Skin epidermis (tissue), 12 donors: ENCODE data around the gene JAKMIP1.
A peak's percentile ranks its signal among the peaks of the same experiment; 100 is the strongest.

ENCODE experiments used
- H3K27ac ChIP-seq, 21 experiments: fragments of 200-600 bp; sonication (generic) in 11 of 21; one replicate each; pipeline ENCODE4 v1.5.0; 2020; ENCODE audit warnings: mild to moderate bottlenecking in 3 of 21, inconsistent platforms in 2 of 21, moderate library complexity in 2 of 21
- H3K4me3 ChIP-seq, 7 experiments: fragments of 200-600 bp; sonication (generic) in 2 of 7; one replicate each; pipeline ENCODE4 v1.5.0; 2020; ENCODE audit warnings: inconsistent platforms in 2 of 7, mild to moderate bottlenecking in 2 of 7, moderate library complexity in 1 of 7

Gene JAKMIP1

DNA sequence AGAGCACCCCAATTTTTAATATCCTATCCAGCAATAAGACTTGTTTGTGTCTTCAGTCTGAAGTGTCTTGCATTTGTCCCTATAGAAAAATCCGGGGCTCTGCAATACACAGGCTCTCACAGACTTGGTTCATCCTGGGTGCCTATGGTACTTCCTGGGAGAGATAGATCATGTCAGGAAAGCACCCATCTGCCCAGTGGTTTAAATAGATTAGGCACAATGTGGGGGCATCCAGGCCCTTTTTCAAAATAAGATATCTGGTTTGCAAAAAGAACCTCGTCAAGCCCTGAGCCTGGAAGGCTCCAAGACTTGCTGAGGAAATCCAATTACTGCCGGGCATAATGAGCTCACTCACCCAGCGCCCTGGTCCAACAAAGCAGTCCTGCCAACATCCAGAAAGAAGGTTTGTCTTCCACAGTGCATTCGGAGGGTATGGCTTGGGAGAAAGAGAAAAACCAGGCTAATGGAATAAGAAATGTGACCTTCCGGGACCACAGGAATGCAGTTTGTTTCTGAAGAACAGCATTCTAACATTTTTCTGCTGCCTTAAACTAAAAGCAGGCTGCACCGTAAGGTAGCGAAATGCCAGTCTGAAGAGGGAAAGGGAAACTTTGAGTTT, 11.6 kb downstream of the JAKMIP1 start:
- H3K27ac ChIP-seq = no peak overlapping the region
- no peak overlapping the region for H3K4me3 ChIP-seq

DNA sequence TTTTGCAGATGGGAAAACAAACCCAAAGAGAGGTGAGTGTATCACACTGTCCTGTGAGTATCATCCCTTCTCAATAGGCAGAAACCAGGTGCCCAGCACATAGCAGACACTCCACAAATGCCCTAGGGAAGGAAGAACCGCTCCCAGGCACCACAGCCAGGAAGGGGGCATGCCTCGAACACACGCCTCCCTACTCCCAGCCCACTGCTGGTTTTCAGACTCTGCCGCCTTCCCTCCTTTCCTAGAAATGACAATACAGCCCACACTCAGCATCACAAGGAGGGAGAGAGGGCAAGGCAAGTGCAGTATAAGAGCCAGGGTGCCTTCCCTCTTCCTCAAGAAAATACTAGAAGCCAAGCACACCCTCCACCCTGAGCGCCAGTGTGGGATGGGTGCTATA, 16.2 kb downstream of the JAKMIP1 start:
- H3K4me3 ChIP-seq = no peak overlapping the region
- peak overlapping the region in 3 of 21 experiments; percentile 11 to 61 (median 29) for H3K27ac ChIP-seq

DNA sequence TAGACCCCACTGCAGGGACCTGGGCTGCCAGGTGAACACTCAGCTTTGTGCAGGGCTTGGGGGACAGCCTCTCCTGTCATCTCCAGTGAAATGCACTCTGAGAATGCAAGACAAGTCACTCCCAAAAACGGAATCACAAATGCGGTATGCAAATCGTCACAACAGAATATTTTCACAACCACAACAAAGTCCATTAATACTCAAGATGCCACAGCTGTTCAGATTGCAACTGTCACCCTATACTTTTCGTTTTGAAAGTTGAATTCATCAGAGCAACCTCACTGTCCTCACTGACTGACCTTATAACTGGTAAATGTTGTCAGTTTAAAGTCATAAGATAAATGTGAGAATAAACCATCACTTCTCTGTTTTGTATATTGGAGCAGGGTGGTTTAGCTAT, 16.6 kb downstream of the JAKMIP1 start:
- H3K27ac ChIP-seq = peak overlapping the region in 4 of 21 experiments; percentile 29 to 61 (median 38)

DNA sequence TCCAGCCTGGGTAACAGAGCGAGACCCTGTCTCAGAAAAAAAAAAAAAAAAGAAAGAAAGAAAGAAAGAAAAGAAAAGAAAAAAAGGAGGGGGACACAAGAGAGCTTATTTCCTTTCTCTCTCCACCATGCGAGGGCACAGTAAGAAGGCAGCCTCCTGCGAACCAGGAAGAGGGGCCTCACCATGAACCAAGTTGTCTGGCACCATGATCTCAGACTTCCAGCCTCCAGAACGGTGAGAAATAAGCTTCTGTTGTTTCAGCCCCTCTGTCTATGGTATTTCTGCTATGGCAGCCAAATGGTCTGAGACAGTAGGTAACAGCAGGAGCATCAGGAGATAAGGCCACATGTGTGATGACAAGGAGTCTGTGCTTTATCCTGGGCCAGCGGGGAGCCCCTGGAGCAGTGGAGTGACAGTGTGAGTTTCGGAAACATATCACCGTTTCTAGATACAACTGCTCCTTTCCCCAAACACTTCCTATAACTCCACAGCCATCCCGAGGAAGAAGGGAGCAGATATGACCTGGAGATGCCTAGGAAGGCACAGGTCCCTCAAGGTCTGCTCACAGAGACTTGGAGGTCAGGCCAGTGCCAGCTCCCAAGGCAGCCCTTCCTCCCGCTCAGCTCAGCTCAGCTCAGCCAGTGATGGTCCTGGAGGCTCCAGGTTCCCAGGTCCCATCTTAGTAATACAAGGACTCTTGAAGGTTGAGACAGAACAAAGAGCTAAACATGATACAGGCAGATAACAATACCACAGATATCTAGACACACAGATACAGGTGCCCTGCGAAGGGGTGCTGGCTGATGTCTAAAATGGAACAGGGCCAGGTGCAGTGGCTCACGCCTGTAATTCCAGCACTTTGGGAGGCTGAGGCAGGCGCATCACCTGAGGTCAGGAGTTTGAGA, 17.7 kb downstream of the JAKMIP1 start:
- no peak overlapping the region for H3K4me3 ChIP-seq
- peak overlapping the region in 2 of 21 experiments; percentile 44 to 77 for H3K27ac ChIP-seq

More for the DNA sequence above, 16.6 kb downstream of the JAKMIP1 start:
- no peak overlapping the region for H3K4me3 ChIP-seq

DNA sequence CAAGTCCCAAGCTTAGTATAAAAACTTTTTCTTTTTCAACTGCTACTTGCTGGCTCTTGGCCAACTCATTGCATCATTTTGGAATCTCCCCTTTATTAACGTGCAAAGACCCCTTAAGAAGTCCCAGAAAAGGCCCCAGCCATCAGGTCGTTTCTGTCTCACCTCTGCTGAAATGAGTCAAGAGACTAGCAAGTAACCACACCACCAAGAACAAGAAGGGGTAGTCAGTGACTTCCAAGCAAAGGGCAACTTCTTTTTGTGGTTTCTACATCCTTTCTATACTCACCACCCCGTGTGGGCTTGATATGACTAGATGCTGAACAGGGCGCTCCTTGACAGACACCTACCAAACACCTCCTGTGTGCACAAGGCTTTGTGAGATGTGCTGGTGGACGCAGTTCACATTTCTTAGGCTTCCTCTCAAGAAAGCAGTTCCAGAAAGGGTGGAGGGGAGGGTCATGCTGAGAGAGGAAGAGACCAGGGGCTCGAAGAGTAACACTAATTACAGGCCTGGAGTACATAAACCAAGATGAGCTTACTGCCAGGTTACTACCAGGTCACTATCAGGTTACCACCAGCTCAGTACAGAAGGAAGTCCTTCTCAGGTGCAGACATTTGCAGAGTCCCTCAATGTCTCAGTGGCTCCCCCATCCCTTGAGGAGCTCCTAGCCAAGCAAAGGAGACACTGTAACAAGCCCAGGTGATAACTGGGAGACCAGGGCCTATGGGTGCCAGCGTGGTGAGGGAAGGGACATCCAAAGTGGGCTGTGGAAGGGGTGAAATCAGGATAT, 19.3 kb downstream of the JAKMIP1 start:
- Histone ChIP-seq H3K4me3 (no peak overlapping the region), H3K27ac (peak overlapping the region in 8 of 21 experiments; percentile 19 to 79 (median 61))

DNA sequence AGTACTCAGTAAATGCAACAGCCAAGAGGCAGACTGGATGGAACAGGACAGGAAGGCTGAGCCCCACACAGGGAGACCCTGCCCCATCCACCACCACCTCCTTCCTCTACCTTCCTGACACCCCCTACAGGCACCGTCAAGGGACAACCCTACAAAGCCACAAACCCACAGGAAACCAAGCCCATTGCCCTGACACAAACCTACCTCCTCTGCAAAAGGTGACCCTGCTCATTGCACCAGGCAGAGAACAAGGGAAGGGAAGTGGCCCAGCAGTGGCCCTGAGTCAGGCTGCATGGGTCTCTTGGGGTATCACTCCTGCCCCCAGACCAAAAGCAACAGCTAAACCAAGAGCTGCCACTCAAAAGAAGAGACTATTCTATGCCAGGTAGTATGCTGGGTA, 21.0 kb downstream of the JAKMIP1 start:
- Histone ChIP-seq H3K27ac (peak overlapping the region in 3 of 21 experiments; percentile 1 to 79 (median 54)), H3K4me3 (no peak overlapping the region)

DNA sequence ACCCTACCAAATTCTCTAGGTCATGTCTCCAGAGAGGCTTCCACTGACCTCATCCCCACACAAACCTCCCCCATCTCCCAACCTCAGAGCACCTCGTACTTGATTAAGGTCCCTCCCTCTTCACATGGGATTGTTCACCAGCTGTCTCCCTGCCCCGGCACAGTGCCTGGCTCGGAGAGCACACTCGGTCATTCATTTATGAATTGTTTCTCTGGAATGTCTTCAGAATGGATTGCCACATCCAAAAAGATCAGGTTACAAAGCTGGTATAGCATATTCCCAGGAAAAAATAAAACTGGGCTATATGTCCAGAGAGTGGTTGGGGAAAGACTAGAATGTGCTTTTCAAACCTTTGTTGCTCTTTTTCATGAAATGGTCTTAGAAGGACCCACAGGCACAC, 21.6 kb downstream of the JAKMIP1 start:
- Histone ChIP-seq H3K27ac (peak overlapping the region in 1 of 21 experiments; percentile 79), H3K4me3 (no peak overlapping the region)

DNA sequence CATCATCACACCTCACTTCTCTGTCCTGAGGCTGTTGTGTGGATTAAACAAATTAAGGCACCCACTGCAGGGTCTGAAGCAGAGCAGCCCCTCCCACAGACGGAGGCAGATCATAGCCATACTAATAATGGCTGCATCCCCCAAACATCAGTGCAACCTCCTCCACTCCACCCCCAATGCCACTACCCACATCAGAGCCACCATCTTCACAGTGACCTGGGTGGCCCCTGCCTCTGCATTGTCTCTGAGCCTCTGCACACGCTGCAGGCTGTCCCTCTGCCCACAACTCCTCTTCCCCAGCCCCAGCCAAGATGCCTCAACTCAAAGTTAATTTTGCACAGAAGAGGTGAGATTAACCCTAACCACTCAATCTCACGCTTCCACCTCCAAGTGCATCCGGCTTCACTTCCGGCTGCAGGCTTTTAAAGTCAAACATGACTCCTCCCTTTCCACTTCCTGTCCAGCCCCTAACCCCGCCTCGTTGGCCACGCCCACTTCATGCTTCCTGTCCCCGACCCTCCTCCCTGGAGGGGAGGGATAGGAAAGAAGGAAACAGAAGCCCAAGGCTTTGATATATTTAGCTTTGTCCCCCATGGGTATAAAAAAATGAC, 22.7 kb downstream of the JAKMIP1 start:
- peak overlapping the region in 3 of 21 experiments; percentile 50 to 79 (median 54) for H3K27ac ChIP-seq
- no peak overlapping the region for H3K4me3 ChIP-seq

DNA sequence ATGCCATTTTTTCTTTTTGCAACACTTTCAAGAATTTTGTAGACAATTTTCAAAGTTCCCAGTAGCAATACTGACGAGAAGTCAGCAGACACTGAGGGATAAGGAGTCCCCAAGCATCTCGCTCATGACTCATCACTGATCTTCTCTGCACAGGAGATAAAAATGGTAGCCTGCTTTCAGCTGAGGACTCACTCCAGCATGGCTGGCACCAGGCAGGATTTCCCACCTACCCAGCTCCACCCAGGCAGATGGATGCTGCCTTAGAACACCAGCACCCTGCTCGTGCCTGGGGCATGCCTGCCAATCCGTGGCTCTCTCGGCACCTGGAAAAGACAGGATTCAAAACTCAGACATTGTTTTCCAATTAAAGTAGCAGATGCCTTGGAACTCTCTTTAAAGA, 24.9 kb downstream of the JAKMIP1 start:
- Histone ChIP-seq H3K27ac (no peak overlapping the region), H3K4me3 (no peak overlapping the region)

DNA sequence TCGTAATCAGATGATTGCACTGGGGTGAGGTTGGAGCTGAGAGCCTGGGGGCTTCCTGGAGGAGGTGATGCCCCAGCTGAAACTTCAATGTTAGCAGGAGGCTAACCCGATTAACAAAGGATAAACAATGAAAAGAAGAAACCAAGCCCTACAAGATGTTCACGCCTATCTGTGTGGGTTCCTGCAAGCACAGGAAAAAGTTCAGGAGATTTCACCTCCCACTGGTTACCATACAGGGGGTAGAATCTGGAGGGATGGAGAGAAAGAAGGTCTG, 27.5 kb downstream of the JAKMIP1 start:
- Histone ChIP-seq H3K4me3 (no peak overlapping the region), H3K27ac (peak overlapping the region in 2 of 21 experiments; percentile 10 to 44)

DNA sequence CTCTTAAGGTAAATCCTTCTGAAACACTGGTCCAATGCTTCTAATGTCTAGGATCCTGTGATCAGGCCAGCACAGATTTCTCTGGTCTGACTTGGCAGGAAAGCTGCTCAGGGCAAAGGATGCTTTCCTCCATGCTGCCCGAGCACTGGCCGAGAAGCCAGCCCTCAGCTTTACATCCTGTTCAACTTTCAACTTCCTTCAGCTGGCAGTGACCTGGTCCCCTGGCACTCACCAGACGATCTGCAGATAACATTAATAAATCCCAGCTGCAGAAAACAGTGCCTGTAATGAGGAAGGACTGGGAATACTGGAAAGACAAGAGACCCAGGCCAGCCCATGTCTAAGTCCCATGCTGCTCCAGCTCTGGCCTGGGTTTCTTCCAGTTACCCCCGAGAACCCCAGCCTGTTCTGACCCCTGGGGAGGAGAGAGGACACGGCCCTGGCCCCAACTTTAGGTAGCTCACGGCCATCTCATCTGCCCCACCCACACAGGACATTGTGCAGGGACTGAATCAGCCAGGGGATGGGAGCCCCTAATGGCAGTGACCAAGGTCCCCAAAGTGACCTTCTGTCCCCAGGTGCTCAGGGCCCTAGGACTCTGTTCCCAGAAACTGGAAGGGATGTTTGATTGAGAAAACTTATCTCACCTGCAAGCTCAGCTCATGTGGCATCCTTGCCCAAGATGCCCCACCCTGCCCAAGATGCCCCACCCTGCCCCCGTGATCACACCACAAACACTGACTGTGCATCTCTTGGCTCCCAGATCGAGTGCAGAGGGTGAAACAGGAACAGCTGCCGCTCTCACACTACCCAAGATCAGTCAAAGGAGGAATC, 28.0 kb downstream of the JAKMIP1 start:
- H3K4me3 ChIP-seq = no peak overlapping the region
- H3K27ac ChIP-seq = peak overlapping the region in 2 of 21 experiments; percentile 10 to 44

DNA sequence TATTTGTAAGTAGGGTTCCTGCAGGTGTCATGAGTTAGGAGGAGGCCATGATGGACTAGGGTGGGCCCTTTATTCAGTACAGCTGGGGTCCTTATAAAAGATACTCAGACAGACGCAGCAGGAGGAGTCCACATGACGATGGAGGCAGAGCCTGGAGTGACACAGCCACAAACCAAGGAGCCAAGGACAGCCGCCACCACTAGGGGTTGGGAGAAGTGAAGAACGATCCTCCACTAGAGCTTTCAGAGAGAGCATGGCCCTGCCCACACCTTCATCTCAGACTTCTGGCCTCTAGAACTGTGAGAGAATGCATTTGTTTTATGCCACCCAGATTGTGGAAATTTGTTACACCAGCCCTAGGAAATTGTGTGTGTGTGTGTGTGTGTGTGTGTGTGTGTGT, 31.1 kb downstream of the JAKMIP1 start:
- no peak overlapping the region for H3K4me3 ChIP-seq
- no peak overlapping the region for H3K27ac ChIP-seq

DNA sequence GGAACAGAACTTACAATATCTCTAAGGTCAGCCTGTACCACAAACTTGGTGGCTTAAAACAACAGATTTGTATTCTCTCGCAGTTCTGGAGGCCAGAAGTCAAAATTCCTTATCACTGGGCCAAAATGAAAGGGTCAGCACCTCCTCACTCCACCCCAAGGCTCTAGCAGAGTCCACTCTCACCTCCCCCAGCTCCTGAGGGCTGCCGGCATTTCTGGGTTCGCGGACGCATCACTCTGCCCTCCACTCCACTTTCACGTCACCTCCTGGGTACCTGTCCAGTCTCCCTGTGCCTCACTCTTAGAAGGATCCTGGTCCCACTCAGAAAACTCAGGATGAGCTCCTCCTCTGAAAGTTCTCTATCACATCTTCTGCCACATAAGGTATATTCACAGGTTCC, 34.6 kb downstream of the JAKMIP1 start:
- no peak overlapping the region for H3K4me3 ChIP-seq
- no peak overlapping the region for H3K27ac ChIP-seq

DNA sequence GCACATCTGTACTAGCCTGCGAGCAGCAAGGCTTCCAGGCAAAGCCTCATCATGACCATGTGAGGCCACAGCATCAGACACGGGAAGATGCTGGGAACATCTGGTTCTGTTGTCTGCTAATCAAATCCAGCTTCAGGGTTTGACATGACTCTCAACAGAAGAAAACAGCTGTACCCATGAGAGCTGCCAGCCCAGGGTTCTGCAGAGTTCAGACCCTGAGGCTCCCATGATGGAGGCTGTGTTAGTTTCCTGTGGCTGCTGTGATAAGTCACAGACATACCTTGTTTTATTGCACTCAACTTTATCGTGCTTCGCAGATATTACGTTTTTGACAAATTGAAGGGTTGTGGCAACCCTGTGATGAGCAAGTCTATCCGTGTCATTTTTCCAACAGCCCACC, 37.5 kb downstream of the JAKMIP1 start:
- Histone ChIP-seq H3K4me3 (no peak overlapping the region), H3K27ac (no peak overlapping the region)

DNA sequence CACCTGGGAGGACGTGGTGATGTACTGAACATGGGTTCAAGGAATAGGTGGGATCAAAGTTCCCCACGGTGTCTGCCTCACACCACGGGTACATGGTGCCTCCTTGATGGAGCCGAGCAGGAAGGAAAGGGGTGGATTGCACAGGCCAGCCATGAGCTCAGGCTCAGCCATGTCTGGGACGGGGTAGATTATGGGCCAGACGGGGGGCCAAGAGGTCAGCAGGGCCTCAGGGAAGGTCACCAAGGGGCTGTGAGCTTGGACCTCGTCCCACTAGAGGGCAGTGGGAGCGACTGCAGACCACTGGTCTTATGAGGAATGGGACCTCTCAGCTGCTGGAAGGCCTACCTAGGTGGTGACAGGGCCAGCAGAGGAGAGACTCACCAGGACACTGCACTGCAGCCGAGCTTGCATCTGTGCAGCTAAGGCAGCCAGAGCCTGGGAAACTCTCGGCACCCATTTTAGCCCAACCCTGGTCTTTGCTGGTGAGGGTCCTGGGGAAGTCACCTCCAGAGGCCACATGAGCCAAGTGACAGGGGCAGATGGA, 38.4 kb downstream of the JAKMIP1 start:
- Histone ChIP-seq H3K4me3 (no peak overlapping the region), H3K27ac (no peak overlapping the region)

DNA sequence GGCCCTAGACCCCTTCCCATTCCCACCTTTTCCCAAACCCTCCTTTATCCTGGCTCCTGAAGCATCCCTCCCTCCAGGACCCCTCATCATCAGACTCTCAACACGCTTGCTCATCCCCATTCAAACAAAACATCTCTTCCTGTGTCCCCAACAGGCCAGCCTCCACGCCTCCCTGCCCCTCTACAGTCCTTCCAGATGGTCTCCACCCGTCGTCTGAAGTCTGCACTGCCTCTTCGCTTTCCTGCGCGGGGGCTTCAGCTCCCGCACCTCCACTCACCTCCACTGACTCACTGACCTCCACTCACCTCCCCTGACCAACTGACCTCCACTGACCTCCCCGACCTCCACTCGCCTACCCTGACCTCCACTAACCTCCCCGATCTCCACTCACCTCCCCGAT, 39.8 kb downstream of the JAKMIP1 start:
- Histone ChIP-seq H3K27ac (no peak overlapping the region), H3K4me3 (no peak overlapping the region)

DNA sequence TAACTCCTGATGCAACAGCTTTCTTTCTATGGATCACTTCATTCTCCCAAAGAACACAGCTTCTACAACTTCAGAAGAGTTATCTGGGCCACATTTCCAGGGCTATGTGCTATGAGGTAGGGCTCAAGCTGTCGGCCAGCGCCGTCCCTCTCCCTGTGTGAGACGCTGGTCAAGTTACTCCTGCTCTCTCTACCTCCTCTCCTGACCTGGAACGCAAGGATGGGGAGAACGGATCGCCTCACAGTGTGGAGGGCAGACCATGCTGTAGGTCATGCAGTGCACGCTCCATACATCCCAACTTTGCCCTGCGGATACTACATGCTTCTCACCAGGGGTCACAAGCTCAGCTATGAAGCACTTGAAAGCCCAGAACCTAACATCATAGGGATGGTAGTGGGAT, 42.4 kb downstream of the JAKMIP1 start:
- Histone ChIP-seq H3K27ac (no peak overlapping the region), H3K4me3 (no peak overlapping the region)

DNA sequence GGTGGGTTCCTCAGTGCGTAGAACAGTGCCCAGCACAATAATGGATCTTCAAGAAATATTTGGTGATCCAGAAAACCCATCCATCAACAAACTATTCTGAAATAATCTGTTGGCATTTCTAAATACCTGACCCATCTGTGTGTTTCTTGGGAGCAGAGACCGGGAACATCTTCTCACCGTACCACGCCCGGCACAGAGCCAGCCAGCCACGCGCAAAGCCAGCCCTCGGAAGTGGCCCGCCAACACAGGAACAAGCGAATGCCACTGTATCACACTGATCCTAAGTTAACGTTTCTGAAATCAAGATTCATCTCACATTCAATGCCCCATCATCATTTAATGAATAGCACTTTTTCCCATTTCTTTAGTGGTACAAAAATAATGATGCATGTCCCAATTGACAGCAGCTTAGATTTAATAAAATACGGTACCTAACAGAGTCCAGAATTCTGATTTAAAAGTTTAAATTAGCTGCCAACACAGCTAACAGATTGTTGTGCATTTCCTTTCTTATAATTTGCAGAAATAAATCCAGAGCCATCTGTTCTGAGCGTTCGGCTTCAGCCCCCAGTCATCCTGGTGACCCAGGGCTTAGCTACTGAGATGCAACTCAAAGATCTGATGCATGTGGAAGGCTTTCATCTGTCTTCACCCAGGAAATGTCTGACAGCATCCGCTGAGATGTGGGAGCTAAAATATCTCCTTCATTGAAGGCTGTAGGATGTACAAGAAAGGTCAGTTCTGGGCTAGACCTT, 44.2 kb downstream of the JAKMIP1 start:
- no peak overlapping the region for H3K27ac ChIP-seq

More for the DNA sequence above, 44.2 kb downstream of the JAKMIP1 start:
- H3K4me3 ChIP-seq = no peak overlapping the region
